Measurements from ENCODE around the gene NR5A1.
A peak's percentile ranks its signal among the peaks of the same experiment; 100 is the strongest.

Gene NR5A1

GRCh38 chr9:124453586-124454191 lies 53.5 kb downstream of the NR5A1 start:
- Histone ChIP-seq H3K36me3 (no peaks in the 10 kb centered on the region), H3K9me3 (no peaks in the 10 kb centered on the region), H3K4me1 (peaks cover 0 to 12% (median 7%) of the 10 kb centered on the region in 4 donors), H3K27me3 (peaks cover 0 to 73% of the 10 kb centered on the region in 2 donors), H3K27ac (no peak overlapping the region), H3K4me3 (no peak overlapping the region)
- TF ChIP-seq CTCF (IDR thresholded peaks at IDR 0.05): no peak
- DNase-seq: peak in 1 of 2 donors; percentile 55
- intact Hi-C loops (cut with DNase I; ENCODE audit: low total_unique reads): no loop called here

- no peak overlapping the region for H3K27ac ChIP-seq
- no peaks in the 10 kb centered on the region for H3K36me3 ChIP-seq
- intact Hi-C loops (cut with DNase I; ENCODE audit: low total_unique reads): no loop called here
- no peak overlapping the region for H3K4me3 ChIP-seq
- peaks cover 0 to 76% of the 10 kb centered on the region in 2 donors for H3K27me3 ChIP-seq
- H3K4me1 ChIP-seq: peaks cover 0 to 12% (median 7%) of the 10 kb centered on the region in 4 donors
- DNase-seq: peak in 1 of 2 donors; percentile 59
- no peak for TF ChIP-seq CTCF (IDR thresholded peaks at IDR 0.05)
- H3K9me3 ChIP-seq: no peaks in the 10 kb centered on the region
These were observed 54.2 kb downstream of the NR5A1 start for GRCh38 chr9:124452841-124453585.

GRCh38 chr9:124452326-124452725 lies 54.9 kb downstream of the NR5A1 start:
- Histone ChIP-seq H3K36me3 (no peaks in the 10 kb centered on the region), H3K9me3 (no peaks in the 10 kb centered on the region), H3K4me1 (peaks cover 0 to 12% (median 8%) of the 10 kb centered on the region in 4 donors), H3K27me3 (peaks cover 0 to 81% of the 10 kb centered on the region in 2 donors), H3K4me3 (no peak overlapping the region), H3K27ac (no peak overlapping the region)
- intact Hi-C loops (cut with DNase I; ENCODE audit: low total_unique reads): no loop called here
- peak in 1 of 2 donors; percentile 49 for DNase-seq
- no peak for TF ChIP-seq CTCF (IDR thresholded peaks at IDR 0.05)

GRCh38 chr9:124450931-124451661 lies 56.1 kb downstream of the NR5A1 start:
- Histone ChIP-seq H3K9me3 (no peaks in the 10 kb centered on the region), H3K27me3 (peaks cover 0 to 85% of the 10 kb centered on the region in 2 donors), H3K4me1 (peaks cover 0 to 12% (median 8%) of the 10 kb centered on the region in 4 donors), H3K27ac (no peak overlapping the region), H3K36me3 (no peaks in the 10 kb centered on the region), H3K4me3 (no peak overlapping the region)
- peak in 1 of 2 donors; percentile 37 for DNase-seq
- intact Hi-C loops (cut with DNase I; ENCODE audit: low total_unique reads): no loop called here
- no peak for TF ChIP-seq CTCF (IDR thresholded peaks at IDR 0.05)

GRCh38 chr9:124450241-124450924 lies 56.8 kb downstream of the NR5A1 start, which contains the start of gene ADGRD2:
Gene ADGRD2 (plus strand): TSS chr9:124450451. CDS start chr9:124451667, 1,216 bp downstream.
- H3K4me3 ChIP-seq: no peak within 1 kb of the TSS
- H3K36me3 ChIP-seq: no peaks in the 10 kb centered on the region
- DNase-seq: peak in 1 of 2 donors; percentile 53
- H3K4me1 ChIP-seq: peaks cover 0 to 12% (median 8%) of the 10 kb centered on the region in 4 donors
- H3K27ac ChIP-seq: no peak within 1 kb of the TSS
- no peaks in the 10 kb centered on the region for H3K9me3 ChIP-seq
- H3K27me3 ChIP-seq: peaks cover 0 to 83% of the 10 kb centered on the region in 2 donors
- intact Hi-C loops (cut with DNase I; ENCODE audit: low total_unique reads): no loop called here
- no peak for TF ChIP-seq CTCF (IDR thresholded peaks at IDR 0.05)
